SK-N-SH (cell line): Measurements from ENCODE around the gene ATP12A.

Source experiments
- EZH2phosphoT487 ChIP-seq: fragments of 200-600 bp; sonication (generic); IDR thresholded peaks from 2 replicates; pipeline ENCODE4 v1.6.1; 2017; ENCODE audit warnings: low read depth, mixed run types, mild to moderate bottlenecking, antibody characterized with exemption, moderate library complexity, borderline replicate concordance
- FOXM1 ChIP-seq: IDR thresholded peaks from 2 replicates; pipeline ENCODE4 v1.4.0; 2012; ENCODE audit warnings: low read depth, mild to moderate bottlenecking
- GATA2 ChIP-seq: sonication (generic); formaldehyde crosslinking; IDR thresholded peaks from 2 replicates; pipeline ENCODE4 v1.5.0; 2020; ENCODE audit warnings: mild to moderate bottlenecking, missing genetic modification reagents
- JUND ChIP-seq: IDR thresholded peaks from 2 replicates; pipeline ENCODE4 v1.4.0; 2012
- NFIC ChIP-seq: IDR thresholded peaks from 2 replicates; pipeline ENCODE4 v1.4.0; 2012; ENCODE audit warnings: borderline replicate concordance
- NRF1 ChIP-seq: IDR thresholded peaks from 2 replicates; pipeline ENCODE4 v1.6.1; 2012; ENCODE audit warnings: low read depth, mild to moderate bottlenecking, low read length
- POLR2AphosphoS5 ChIP-seq: IDR thresholded peaks from 2 replicates; pipeline ENCODE4 v1.6.1; 2012; ENCODE audit warnings: low read depth, low read length
- RXRA ChIP-seq: IDR thresholded peaks from 2 replicates; pipeline ENCODE4 v1.4.0; 2012; ENCODE audit warnings: low read depth, mild to moderate bottlenecking, borderline replicate concordance
- SIN3A ChIP-seq: IDR thresholded peaks from 2 replicates; pipeline ENCODE4 v1.6.1; 2012; ENCODE audit warnings: low read depth, mild to moderate bottlenecking, low read length, moderate library complexity, borderline replicate concordance
- TAF1 ChIP-seq: IDR thresholded peaks from 2 replicates; pipeline ENCODE4 v1.6.1; 2012; ENCODE audit warnings: low read depth, mild to moderate bottlenecking, low read length, moderate library complexity, borderline replicate concordance
- TF ChIP-seq, protein P1 (sequence below): fragments of 200-600 bp; sonication (generic); IDR thresholded peaks from 2 replicates; pipeline ENCODE4 v1.6.1; 2017; ENCODE audit warnings: antibody characterized with exemption, mild to moderate bottlenecking, moderate library complexity

DNA sequence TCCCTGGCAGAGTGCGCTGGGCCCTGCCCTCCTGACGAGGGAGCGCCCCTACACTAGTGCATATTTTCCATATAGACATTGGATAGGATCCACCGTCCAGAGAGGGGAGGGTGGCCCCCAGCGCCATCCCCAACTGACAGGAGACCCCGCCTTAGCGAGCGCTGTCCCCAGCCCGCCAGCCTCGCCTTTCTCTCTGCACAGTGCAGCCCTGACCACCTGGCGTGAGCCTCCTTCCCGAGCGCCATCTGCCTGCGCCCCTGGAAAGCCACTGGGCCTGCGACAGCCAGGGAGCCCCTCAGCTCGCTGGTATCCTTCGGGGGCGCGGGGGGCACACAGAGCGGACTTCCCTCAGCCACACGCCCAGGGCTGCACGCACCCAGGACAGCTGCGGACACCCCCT, 42.1 kb upstream of the ATP12A start:
- TF ChIP-seq NRF1, result no peak
- TF ChIP-seq, protein P1, sequence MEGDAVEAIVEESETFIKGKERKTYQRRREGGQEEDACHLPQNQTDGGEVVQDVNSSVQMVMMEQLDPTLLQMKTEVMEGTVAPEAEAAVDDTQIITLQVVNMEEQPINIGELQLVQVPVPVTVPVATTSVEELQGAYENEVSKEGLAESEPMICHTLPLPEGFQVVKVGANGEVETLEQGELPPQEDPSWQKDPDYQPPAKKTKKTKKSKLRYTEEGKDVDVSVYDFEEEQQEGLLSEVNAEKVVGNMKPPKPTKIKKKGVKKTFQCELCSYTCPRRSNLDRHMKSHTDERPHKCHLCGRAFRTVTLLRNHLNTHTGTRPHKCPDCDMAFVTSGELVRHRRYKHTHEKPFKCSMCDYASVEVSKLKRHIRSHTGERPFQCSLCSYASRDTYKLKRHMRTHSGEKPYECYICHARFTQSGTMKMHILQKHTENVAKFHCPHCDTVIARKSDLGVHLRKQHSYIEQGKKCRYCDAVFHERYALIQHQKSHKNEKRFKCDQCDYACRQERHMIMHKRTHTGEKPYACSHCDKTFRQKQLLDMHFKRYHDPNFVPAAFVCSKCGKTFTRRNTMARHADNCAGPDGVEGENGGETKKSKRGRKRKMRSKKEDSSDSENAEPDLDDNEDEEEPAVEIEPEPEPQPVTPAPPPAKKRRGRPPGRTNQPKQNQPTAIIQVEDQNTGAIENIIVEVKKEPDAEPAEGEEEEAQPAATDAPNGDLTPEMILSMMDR, result no peak
- TF ChIP-seq POLR2AphosphoS5, result no peak
- no peak for TF ChIP-seq TAF1
- no peak for TF ChIP-seq JUND
- TF ChIP-seq EZH2phosphoT487, result no peak
- TF ChIP-seq SIN3A, result no peak
- TF ChIP-seq NFIC, result no peak
- no peak for TF ChIP-seq GATA2 (CRISPR knock-in tag)
- TF ChIP-seq RXRA, result no peak
- TF ChIP-seq FOXM1, result no peak
